ENCODE results near the gene TPRX2.
"Not testable (repeated sequence)": the region's sequence is repeated elsewhere in the genome, so short reads cannot be mapped to it uniquely, and the experiment has no call there.

TPRX2 gene

GRCh38 chr19:47861630-47862029 is 2.6 kb downstream of the TPRX2 start:
- DNase-seq (ENCODE audit: low spot score) = no peak

GRCh38 chr19:47863514-47863936 is 4.5 kb downstream of the TPRX2 start:
- DNase-seq (ENCODE audit: low spot score) = peak; percentile 67

GRCh38 chr19:47865166-47865565 is 6.1 kb downstream of the TPRX2 start:
- no peak for DNase-seq (ENCODE audit: low spot score)

- DNase-seq (ENCODE audit: low spot score) = no peak
Observed at GRCh38 chr19:47878906-47879305, 19.9 kb downstream of the TPRX2 start.

GRCh38 chr19:47879385-47879784 is 20.4 kb downstream of the TPRX2 start:
- not testable (repeated sequence) for DNase-seq (ENCODE audit: low spot score)

- no peak for DNase-seq (ENCODE audit: low spot score)
Observed at GRCh38 chr19:47881757-47882156, 22.7 kb downstream of the TPRX2 start.

GRCh38 chr19:47882890-47883289 is 23.9 kb downstream of the TPRX2 start:
- DNase-seq (ENCODE audit: low spot score) = no peak

- DNase-seq (ENCODE audit: low spot score) = no peak
Observed at GRCh38 chr19:47885067-47885463, 26.0 kb downstream of the TPRX2 start.

- DNase-seq (ENCODE audit: low spot score) = no peak
Observed at GRCh38 chr19:47886010-47886559, 27.1 kb downstream of the TPRX2 start, which contains the start of gene SULT2A1. Gene SULT2A1 (minus strand): TSS chr19:47886315. CDS start chr19:47886257, 58 bp downstream.

- no peak for DNase-seq (ENCODE audit: low spot score)
Observed at GRCh38 chr19:47890865-47891621, 32.0 kb downstream of the TPRX2 start.

- no peak for DNase-seq (ENCODE audit: low spot score)
Observed at GRCh38 chr19:47891622-47891922, 32.5 kb downstream of the TPRX2 start.

GRCh38 chr19:47891923-47892666 is 33.1 kb downstream of the TPRX2 start:
- no peak for DNase-seq (ENCODE audit: low spot score)

GRCh38 chr19:47895165-47895782 is 36.2 kb downstream of the TPRX2 start:
- DNase-seq (ENCODE audit: low spot score) = no peak

GRCh38 chr19:47896019-47896418 is 37.0 kb downstream of the TPRX2 start:
- DNase-seq (ENCODE audit: low spot score) = no peak

GRCh38 chr19:47896773-47897172 is 37.7 kb downstream of the TPRX2 start:
- DNase-seq (ENCODE audit: low spot score) = no peak

GRCh38 chr19:47897861-47898260 is 38.8 kb downstream of the TPRX2 start:
- no peak for DNase-seq (ENCODE audit: low spot score)

- no peak for DNase-seq (ENCODE audit: low spot score)
Observed at GRCh38 chr19:47899335-47899734, 40.3 kb downstream of the TPRX2 start.

- DNase-seq (ENCODE audit: low spot score) = no peak
Observed at GRCh38 chr19:47901370-47901769, 42.3 kb downstream of the TPRX2 start.

- DNase-seq (ENCODE audit: low spot score) = not testable (repeated sequence)
Observed at GRCh38 chr19:47909350-47909749, 50.3 kb downstream of the TPRX2 start.

- not testable (repeated sequence) for DNase-seq (ENCODE audit: low spot score)
Observed at GRCh38 chr19:47910191-47910590, 51.2 kb downstream of the TPRX2 start.
